ENCODE data around the gene SH2D3A. TPM values are rescaled to one million over a fixed set of nuclear protein-coding genes. Genes with fewer than 3 reads are reported as not detected.

SH2D3A gene
- total RNA-seq, 2 experiments from 2014 or later = 28.2 to 28.5 TPM

- no peaks in the 10 kb centered on the region for H3K27me3 Mint-ChIP-seq (ENCODE audit: low read depth)
- H3K36me3 Mint-ChIP-seq (ENCODE audit: low read depth) = peaks cover 25% of the 10 kb centered on the region
- no peak overlapping the region for H3K27ac Mint-ChIP-seq
- ATAC-seq (no peak), DNase-seq (no peak)
- peaks cover 30% of the 10 kb centered on the region for H3K4me1 Mint-ChIP-seq (ENCODE audit: low read depth)
- no peaks in the 10 kb centered on the region for H3K9me3 Mint-ChIP-seq (ENCODE audit: insufficient read depth)
- CTCF ChIA-PET = no interaction called here
- POLR2A ChIA-PET = no interaction called here
- H3K4me3 Mint-ChIP-seq = peak overlapping the region; percentile 81
Measured at GRCh38 chr19:6740589-6741343, 26.5 kb downstream of the SH2D3A start.

DNA sequence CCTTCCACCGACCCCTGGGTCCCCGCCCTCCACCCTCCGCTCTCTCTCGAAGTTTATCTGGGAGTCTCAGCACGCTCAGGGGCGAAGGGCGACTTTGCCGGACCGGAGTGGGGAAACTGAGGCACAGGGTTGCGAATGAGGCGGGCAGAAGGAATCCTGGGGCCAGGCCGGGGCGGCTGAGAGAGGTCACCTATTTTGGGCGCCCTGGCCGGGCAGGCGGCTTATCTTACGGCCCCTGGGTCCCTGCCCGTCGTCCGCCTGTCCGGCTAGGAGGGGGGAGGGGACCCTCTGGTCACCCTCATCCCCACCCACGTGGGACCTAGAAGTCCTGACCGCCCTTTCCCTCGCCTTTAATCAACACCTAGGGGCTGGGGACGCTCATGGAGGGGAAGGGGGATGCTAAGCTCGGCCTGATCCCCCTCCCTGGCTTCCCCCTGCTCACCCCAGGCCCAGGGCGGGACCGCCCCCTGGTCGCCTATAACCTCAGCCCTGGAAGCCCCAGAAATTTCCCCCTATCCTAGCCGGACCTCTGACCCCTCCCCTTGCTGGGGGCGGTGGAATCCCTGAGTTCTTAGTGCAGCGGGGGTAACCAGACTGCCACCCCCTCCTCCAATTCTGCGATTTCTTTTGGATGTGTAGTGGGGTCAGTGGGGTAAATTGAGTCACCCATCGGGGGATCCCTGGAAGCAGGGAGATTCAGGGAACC is 27.2 kb downstream of the SH2D3A start:
- no peaks in the 10 kb centered on the region for H3K9me3 Mint-ChIP-seq (ENCODE audit: insufficient read depth)
- H3K36me3 Mint-ChIP-seq (ENCODE audit: low read depth) = peaks cover 28% of the 10 kb centered on the region
- peak overlapping the region; percentile 39 for H3K27ac Mint-ChIP-seq
- CTCF ChIA-PET = no interaction called here
- ATAC-seq = no peak
- DNase-seq = no peak
- no peaks in the 10 kb centered on the region for H3K27me3 Mint-ChIP-seq (ENCODE audit: low read depth)
- H3K4me1 Mint-ChIP-seq (ENCODE audit: low read depth) = peaks cover 36% of the 10 kb centered on the region
- POLR2A ChIA-PET = no interaction called here
- H3K4me3 Mint-ChIP-seq = peak overlapping the region; percentile 81

- peak within 1 kb of the TSS; percentile 100 for H3K27ac Mint-ChIP-seq
- POLR2A ChIA-PET = interaction anchor here (1.4 kb wide), 1 partner anchor 33 kb away, joined by 8 read pairs; the partner anchor contains the start of gene VAV1
- no peaks in the 10 kb centered on the region for H3K27me3 Mint-ChIP-seq (ENCODE audit: low read depth)
- peaks cover 28% of the 10 kb centered on the region for H3K36me3 Mint-ChIP-seq (ENCODE audit: low read depth)
- CTCF ChIA-PET = interaction anchor here (0.8 to 4.0 kb wide), 8 partner anchors 9 to 330 kb away, joined by 3 to 130 read pairs (median 6); partner anchors contain the start of genes SH2D3A, VAV1 and ZNF557
- ATAC-seq (peak; percentile 4), DNase-seq (peak; percentile 86)
- peak within 1 kb of the TSS; percentile 98 for H3K4me3 Mint-ChIP-seq
- H3K4me1 Mint-ChIP-seq (ENCODE audit: low read depth) = peaks cover 38% of the 10 kb centered on the region
- H3K9me3 Mint-ChIP-seq (ENCODE audit: insufficient read depth) = no peaks in the 10 kb centered on the region
Measured at GRCh38 chr19:6739390-6739882, 27.8 kb downstream of the SH2D3A start, which contains the start of gene TRIP10. TSS of gene TRIP10 (plus strand) at chr19:6739680. CDS start at chr19:6739762, 82 bp downstream.

DNA sequence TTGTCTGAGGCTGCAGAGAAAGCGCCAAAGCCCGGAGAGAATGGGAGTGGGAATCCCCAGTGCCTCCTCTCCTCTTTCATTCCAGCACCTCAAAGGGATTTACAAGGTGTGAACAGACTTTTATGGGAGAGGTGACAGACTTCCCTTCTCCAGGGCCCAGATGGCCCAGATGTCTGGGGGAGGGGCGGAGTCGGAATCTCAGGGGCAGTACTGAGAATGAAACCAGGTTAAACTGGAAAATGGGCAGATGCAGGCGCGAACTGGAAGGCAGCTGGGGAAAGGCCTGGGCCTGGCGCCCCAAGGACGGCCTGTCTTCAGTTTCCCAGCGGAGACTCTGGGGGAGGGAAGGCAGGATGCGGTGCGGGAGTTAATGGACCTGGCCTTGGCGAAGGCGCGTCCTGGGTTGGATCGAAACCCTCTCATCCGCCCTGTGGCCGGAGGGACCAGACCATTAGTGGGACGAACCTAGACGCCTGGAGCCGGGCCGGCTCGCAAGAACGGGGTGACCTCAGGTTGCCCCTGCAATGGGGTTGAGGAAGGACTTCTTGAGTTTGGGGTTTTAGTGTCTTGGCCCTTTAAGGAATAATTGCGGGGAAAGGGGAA is 28.3 kb downstream of the SH2D3A start:
- DNase-seq (peak; percentile 47), ATAC-seq (no peak)
- peaks cover 38% of the 10 kb centered on the region for H3K4me1 Mint-ChIP-seq (ENCODE audit: low read depth)
- H3K27me3 Mint-ChIP-seq (ENCODE audit: low read depth) = no peaks in the 10 kb centered on the region
- peak overlapping the region; percentile 98 for H3K4me3 Mint-ChIP-seq
- peak overlapping the region; percentile 100 for H3K27ac Mint-ChIP-seq
- CTCF ChIA-PET = interaction anchor here (0.7 to 4.0 kb wide), 22 partner anchors 9 to 330 kb away, joined by 3 to 130 read pairs (median 6); partner anchors contain the start of genes SH2D3A, VAV1 and ZNF557
- no peaks in the 10 kb centered on the region for H3K9me3 Mint-ChIP-seq (ENCODE audit: insufficient read depth)
- H3K36me3 Mint-ChIP-seq (ENCODE audit: low read depth) = peaks cover 29% of the 10 kb centered on the region
- POLR2A ChIA-PET = interaction anchor here (0.6 to 3.6 kb wide), 6 partner anchors 28 to 535 kb away, joined by 3 to 20 read pairs (median 6); partner anchors contain the start of genes SH2D3A and VAV1

DNA sequence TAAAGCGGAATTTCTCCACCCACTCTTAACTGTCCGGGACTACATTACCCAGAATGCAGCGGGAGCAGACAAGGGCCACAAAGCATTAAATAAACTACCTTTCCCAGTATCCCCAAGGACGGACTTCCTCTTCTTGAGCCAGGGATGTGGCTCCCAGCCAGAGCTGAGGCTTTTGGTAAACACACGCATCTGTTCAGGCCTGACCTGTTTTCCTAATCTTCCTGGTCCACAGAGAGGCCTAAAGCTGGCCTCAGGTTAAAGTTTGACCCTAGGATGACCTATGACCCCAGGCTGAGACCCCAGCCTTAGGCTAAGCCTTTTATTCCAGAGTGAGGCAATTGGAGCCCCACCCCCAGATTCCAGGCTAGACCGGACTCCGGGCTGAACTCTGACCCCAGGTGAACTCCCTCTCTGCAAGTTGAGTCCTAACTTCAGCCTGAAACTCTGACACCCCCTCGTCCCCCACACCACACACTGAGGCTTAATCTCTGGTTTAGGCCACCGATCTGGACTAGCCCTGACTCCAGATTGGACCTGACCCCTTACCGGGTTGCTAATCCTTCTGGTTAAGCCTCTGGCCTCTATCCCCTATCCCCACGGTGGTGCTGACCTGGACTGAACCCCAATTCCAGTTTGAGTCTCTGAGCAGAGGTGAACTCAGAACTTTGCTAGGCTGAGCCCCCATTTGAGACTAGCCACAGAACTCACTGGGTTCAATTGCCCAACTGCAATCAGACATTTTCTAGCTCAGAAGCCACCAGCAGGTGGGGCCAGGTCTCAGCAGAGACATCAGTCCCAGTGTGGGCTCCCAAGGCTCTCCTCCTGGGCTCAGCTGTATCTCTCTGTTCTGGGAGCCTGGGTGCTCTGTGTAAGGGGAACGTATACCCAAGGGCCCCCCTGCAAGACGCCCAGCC is 29.1 kb downstream of the SH2D3A start:
- ATAC-seq = peak; percentile 20
- H3K36me3 Mint-ChIP-seq (ENCODE audit: low read depth) = peaks cover 24% of the 10 kb centered on the region

GRCh38 chr19:6737284-6737872 is 29.9 kb downstream of the SH2D3A start, which contains the start of gene GPR108:
TSS of gene GPR108 (minus strand) at chr19:6737580. CDS start at chr19:6737576, 4 bp downstream.
- Mint-ChIP-seq H3K36me3 (ENCODE audit: low read depth) (peaks cover 27% of the 10 kb centered on the region), H3K4me3 (peak within 1 kb of the TSS; percentile 98), H3K4me1 (ENCODE audit: low read depth) (peaks cover 41% of the 10 kb centered on the region), H3K27me3 (ENCODE audit: low read depth) (no peaks in the 10 kb centered on the region), H3K9me3 (ENCODE audit: insufficient read depth) (no peaks in the 10 kb centered on the region), H3K27ac (peak within 1 kb of the TSS; percentile 100)
- peak; percentile 100 for DNase-seq
- ChIA-PET CTCF (interaction anchor here (0.8 to 4.0 kb wide), 29 partner anchors 8 to 227 kb away, joined by 3 to 130 read pairs (median 6); partner anchors contain the start of genes SH2D3A, TNFSF14 and VAV1), POLR2A (interaction anchor here (0.6 to 3.6 kb wide), 9 partner anchors 36 to 221 kb away, joined by 3 to 20 read pairs (median 6); partner anchors contain the start of genes TNFSF14 and VAV1)
- ATAC-seq = peak; percentile 81

More for the DNA sequence above, 29.1 kb downstream of the SH2D3A start:
- ChIA-PET CTCF (interaction anchor here (0.6 to 4.0 kb wide), 36 partner anchors 9 to 331 kb away, joined by 3 to 130 read pairs (median 5); partner anchors contain the start of genes SH2D3A, TNFSF14, VAV1 and ZNF557), POLR2A (interaction anchor here (0.6 to 3.6 kb wide), 9 partner anchors 29 to 534 kb away, joined by 3 to 20 read pairs (median 6); partner anchors contain the start of genes SH2D3A, TNFSF14 and VAV1)
- no peaks in the 10 kb centered on the region for H3K9me3 Mint-ChIP-seq (ENCODE audit: insufficient read depth)
- H3K4me1 Mint-ChIP-seq (ENCODE audit: low read depth) = peaks cover 38% of the 10 kb centered on the region
- peak overlapping the region; percentile 100 for H3K27ac Mint-ChIP-seq
- H3K27me3 Mint-ChIP-seq (ENCODE audit: low read depth) = no peaks in the 10 kb centered on the region
- H3K4me3 Mint-ChIP-seq = peak overlapping the region; percentile 98
- DNase-seq = peak; percentile 90

GRCh38 chr19:6736917-6737283 is 30.3 kb downstream of the SH2D3A start:
- peaks cover 41% of the 10 kb centered on the region for H3K4me1 Mint-ChIP-seq (ENCODE audit: low read depth)
- POLR2A ChIA-PET = interaction anchor here (0.6 to 3.6 kb wide), 6 partner anchors 36 to 220 kb away, joined by 3 to 20 read pairs (median 6); partner anchors contain the start of genes TNFSF14 and VAV1
- peak overlapping the region; percentile 98 for H3K4me3 Mint-ChIP-seq
- DNase-seq (no peak), ATAC-seq (peak; percentile 9)
- H3K27ac Mint-ChIP-seq = peak overlapping the region; percentile 100
- CTCF ChIA-PET = interaction anchor here (0.8 to 4.0 kb wide), 31 partner anchors 9 to 227 kb away, joined by 3 to 130 read pairs (median 6); partner anchors contain the start of genes SH2D3A, TNFSF14 and VAV1
- H3K9me3 Mint-ChIP-seq (ENCODE audit: insufficient read depth) = no peaks in the 10 kb centered on the region
- H3K27me3 Mint-ChIP-seq (ENCODE audit: low read depth) = no peaks in the 10 kb centered on the region
- peaks cover 28% of the 10 kb centered on the region for H3K36me3 Mint-ChIP-seq (ENCODE audit: low read depth)

- peak overlapping the region; percentile 98 for H3K4me3 Mint-ChIP-seq
- H3K4me1 Mint-ChIP-seq (ENCODE audit: low read depth) = peaks cover 41% of the 10 kb centered on the region
- H3K27ac Mint-ChIP-seq = peak overlapping the region; percentile 100
- DNase-seq (peak; percentile 87), ATAC-seq (peak; percentile 38)
- H3K9me3 Mint-ChIP-seq (ENCODE audit: insufficient read depth) = no peaks in the 10 kb centered on the region
- peaks cover 32% of the 10 kb centered on the region for H3K36me3 Mint-ChIP-seq (ENCODE audit: low read depth)
- POLR2A ChIA-PET = interaction anchor here (1.1 to 3.6 kb wide), 6 partner anchors 37 to 220 kb away, joined by 4 to 20 read pairs (median 6); partner anchors contain the start of gene VAV1
- no peaks in the 10 kb centered on the region for H3K27me3 Mint-ChIP-seq (ENCODE audit: low read depth)
- CTCF ChIA-PET = interaction anchor here (0.6 to 4.0 kb wide), 25 partner anchors 8 to 219 kb away, joined by 3 to 130 read pairs (median 4); partner anchors contain the start of genes TNFSF14 and VAV1
Measured at GRCh38 chr19:6736169-6736916, 30.9 kb downstream of the SH2D3A start.

- no peaks in the 10 kb centered on the region for H3K9me3 Mint-ChIP-seq (ENCODE audit: insufficient read depth)
- H3K36me3 Mint-ChIP-seq (ENCODE audit: low read depth) = peaks cover 32% of the 10 kb centered on the region
- CTCF ChIA-PET = interaction anchor here (1.0 to 4.0 kb wide), 12 partner anchors 20 to 218 kb away, joined by 3 to 130 read pairs (median 6); partner anchors contain the start of genes TNFSF14 and VAV1
- ATAC-seq (no peak), DNase-seq (no peak)
- H3K4me1 Mint-ChIP-seq (ENCODE audit: low read depth) = peaks cover 35% of the 10 kb centered on the region
- POLR2A ChIA-PET = interaction anchor here (1.1 to 3.6 kb wide), 4 partner anchors 38 to 128 kb away, joined by 5 to 20 read pairs (median 9); partner anchors contain the start of gene VAV1
- peak overlapping the region; percentile 98 for H3K4me3 Mint-ChIP-seq
- H3K27me3 Mint-ChIP-seq (ENCODE audit: low read depth) = no peaks in the 10 kb centered on the region
- H3K27ac Mint-ChIP-seq = peak overlapping the region; percentile 100
Measured at GRCh38 chr19:6735181-6735911, 31.9 kb downstream of the SH2D3A start.
